UCSD-AML1 (cell line): ENCODE results near the gene TMEM135.
"Not testable (repeated sequence)": the region's sequence is repeated elsewhere in the genome, so short reads cannot be mapped to it uniquely, and the experiment has no call there.

Experiments used
- DNase-seq: peaks from one replicate; lab custom pipeline; 2025; ENCODE audit not compliant: unreplicated experiment; lab: John Stamatoyannopoulos, UW

Gene TMEM135

GRCh38 chr11:87139475-87139874 is 101.7 kb downstream of the TMEM135 start:
- DNase-seq, result no peak

- DNase-seq, result no peak
Observed at GRCh38 chr11:87141322-87141721, 103.6 kb downstream of the TMEM135 start.

GRCh38 chr11:87141980-87142514 is 104.3 kb downstream of the TMEM135 start:
- peak; percentile 11 for DNase-seq

- DNase-seq, result no peak
Observed at GRCh38 chr11:87142594-87142993, 104.9 kb downstream of the TMEM135 start.

GRCh38 chr11:87143641-87144040 is 105.9 kb downstream of the TMEM135 start:
- no peak for DNase-seq

GRCh38 chr11:87144252-87144651 is 106.5 kb downstream of the TMEM135 start:
- DNase-seq, result no peak

GRCh38 chr11:87148749-87149148 is 111.0 kb downstream of the TMEM135 start:
- DNase-seq, result no peak

- not testable (repeated sequence) for DNase-seq
Observed at GRCh38 chr11:87149782-87150181, 112.0 kb downstream of the TMEM135 start.

GRCh38 chr11:87150936-87151335 is 113.2 kb downstream of the TMEM135 start:
- no peak for DNase-seq

- DNase-seq, result no peak
Observed at GRCh38 chr11:87154246-87154645, 116.5 kb downstream of the TMEM135 start.

GRCh38 chr11:87156970-87157369 is 119.2 kb downstream of the TMEM135 start:
- no peak for DNase-seq

GRCh38 chr11:87169076-87169475 is 131.3 kb downstream of the TMEM135 start:
- DNase-seq, result not testable (repeated sequence)

- DNase-seq, result no peak
Observed at GRCh38 chr11:87173185-87174039, 135.7 kb downstream of the TMEM135 start.

GRCh38 chr11:87174870-87175269 is 137.1 kb downstream of the TMEM135 start:
- DNase-seq, result no peak

GRCh38 chr11:87176044-87176443 is 138.3 kb downstream of the TMEM135 start:
- DNase-seq, result no peak

GRCh38 chr11:87179621-87180020 is 141.9 kb downstream of the TMEM135 start:
- no peak for DNase-seq

GRCh38 chr11:87180742-87181141 is 143.0 kb downstream of the TMEM135 start:
- DNase-seq, result no peak

- no peak for DNase-seq
Observed at GRCh38 chr11:87181143-87181542, 143.4 kb downstream of the TMEM135 start.

- DNase-seq, result no peak
Observed at GRCh38 chr11:87185228-87185627, 147.5 kb downstream of the TMEM135 start.

GRCh38 chr11:87187076-87187475 is 149.3 kb downstream of the TMEM135 start:
- DNase-seq, result no peak

- no peak for DNase-seq
Observed at GRCh38 chr11:87187930-87188329, 150.2 kb downstream of the TMEM135 start.

- DNase-seq, result not testable (repeated sequence)
Observed at GRCh38 chr11:87188396-87188795, 150.7 kb downstream of the TMEM135 start.

GRCh38 chr11:87188921-87189320 is 151.2 kb downstream of the TMEM135 start:
- not testable (repeated sequence) for DNase-seq
